Mucosa of stomach (tissue), 1 donor: Measurements from ENCODE around the gene PPP1R14C.
"Not testable (repeated sequence)": the region's sequence is repeated elsewhere in the genome, so short reads cannot be mapped to it uniquely, and the experiment has no call there.

Experiments
- H3K27me3 ChIP-seq: one replicate; pipeline ENCODE4 v1.7.0; 2013; ENCODE audit warnings: mild to moderate bottlenecking, low read length; ENCODE audit not compliant: control insufficient read depth, insufficient read depth
- H3K36me3 ChIP-seq: one replicate; pipeline ENCODE4 v1.7.0; 2013; ENCODE audit warnings: low read length; ENCODE audit not compliant: control insufficient read depth, insufficient read depth
- H3K4me1 ChIP-seq: one replicate; pipeline ENCODE4 v1.7.0; 2013; ENCODE audit warnings: mild to moderate bottlenecking, low read length; ENCODE audit not compliant: control insufficient read depth, insufficient read depth
- H3K4me3 ChIP-seq: one replicate; pipeline ENCODE4 v1.7.0; 2013; ENCODE audit warnings: low read length
- H3K9ac ChIP-seq: one replicate; pipeline ENCODE4 v1.7.0; 2013; ENCODE audit warnings: mild to moderate bottlenecking, low read length, moderate library complexity
- H3K9me3 ChIP-seq: one replicate; pipeline ENCODE4 v1.7.0; 2013; ENCODE audit warnings: mild to moderate bottlenecking, low read length, moderate library complexity; ENCODE audit not compliant: control insufficient read depth
- donor health status: Pancreatic carcinoma.

PPP1R14C gene

DNA sequence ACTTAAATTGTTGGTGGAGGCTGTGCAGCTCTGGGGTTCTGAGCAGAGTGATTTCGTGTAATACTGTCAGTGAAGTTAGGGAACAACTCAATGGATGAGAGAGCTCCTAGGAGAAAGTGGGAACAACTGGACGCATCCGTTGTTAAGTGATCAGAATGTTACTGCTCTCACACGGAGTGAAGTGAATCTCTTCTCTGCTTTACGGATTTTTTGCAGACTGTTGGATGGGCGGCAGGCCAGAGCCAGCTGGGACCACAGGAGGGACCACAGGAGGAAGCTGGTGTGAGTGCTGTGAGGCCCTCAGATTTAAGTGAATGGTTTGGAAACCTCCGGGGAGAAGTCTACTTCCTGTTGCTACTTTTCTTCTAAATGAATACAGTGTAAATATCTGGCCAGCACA, 23.7 kb upstream of the PPP1R14C start:
- H3K9me3 ChIP-seq: no peaks in the 10 kb centered on the region
- no peaks in the 10 kb centered on the region for H3K4me1 ChIP-seq
- no peak overlapping the region for H3K9ac ChIP-seq

GRCh38 chr6:150123645-150124044, 19.2 kb upstream of the PPP1R14C start:
- Histone ChIP-seq H3K4me1 (no peaks in the 10 kb centered on the region), H3K9me3 (no peaks in the 10 kb centered on the region), H3K27me3 (peaks cover 4% of the 10 kb centered on the region), H3K4me3 (no peak overlapping the region), H3K9ac (no peak overlapping the region), H3K36me3 (no peaks in the 10 kb centered on the region)

More for the DNA sequence above, 23.7 kb upstream of the PPP1R14C start:
- H3K4me3 ChIP-seq: no peak overlapping the region
- H3K27me3 ChIP-seq: no peaks in the 10 kb centered on the region
- H3K36me3 ChIP-seq: no peaks in the 10 kb centered on the region

DNA sequence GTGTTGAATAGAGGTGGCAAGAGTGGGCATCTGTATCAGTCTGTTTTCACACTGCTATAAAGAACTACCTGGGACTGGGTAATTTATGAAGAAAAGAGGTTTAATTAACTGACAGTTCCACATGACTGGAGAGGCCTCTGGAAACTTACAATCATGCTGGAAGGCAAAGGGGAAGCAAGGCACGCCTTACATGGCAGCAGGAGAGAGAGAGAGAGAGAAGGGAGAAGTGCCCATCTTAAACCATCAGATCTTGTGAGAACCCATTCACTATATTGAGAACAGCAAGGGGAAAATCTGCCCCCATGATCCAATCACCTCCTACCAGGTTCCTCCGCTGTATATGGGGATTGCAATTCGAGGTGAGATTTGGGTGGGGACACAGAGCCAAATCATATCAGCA, 18.6 kb upstream of the PPP1R14C start:
- peaks cover 4% of the 10 kb centered on the region for H3K27me3 ChIP-seq
- H3K9me3 ChIP-seq: no peaks in the 10 kb centered on the region
- H3K4me1 ChIP-seq: no peaks in the 10 kb centered on the region
- H3K36me3 ChIP-seq: no peaks in the 10 kb centered on the region
- H3K9ac ChIP-seq: no peak overlapping the region
- no peak overlapping the region for H3K4me3 ChIP-seq

- H3K9me3 ChIP-seq: no peaks in the 10 kb centered on the region
Observed at GRCh38 chr6:150126641-150127291, 16.1 kb upstream of the PPP1R14C start.

DNA sequence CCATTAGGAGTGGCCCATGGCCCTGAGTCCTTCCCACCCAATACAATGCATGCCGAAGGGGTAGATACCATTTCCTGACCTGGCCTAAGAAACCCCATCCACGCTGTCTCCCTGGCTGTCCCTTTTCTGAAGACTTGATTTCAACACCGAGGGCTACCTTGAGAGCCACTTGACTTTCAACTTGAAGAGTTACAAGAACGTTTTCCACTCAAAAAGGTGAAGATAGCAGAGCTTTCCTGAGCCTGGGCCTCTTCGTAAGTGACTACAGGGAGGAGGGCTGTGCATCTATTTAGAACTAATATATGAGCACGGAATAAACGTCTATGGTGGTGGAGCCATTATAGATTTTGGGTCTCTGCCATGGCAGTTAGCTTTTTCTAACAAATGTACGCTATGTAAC, 14.4 kb upstream of the PPP1R14C start:
- H3K4me1 ChIP-seq: no peaks in the 10 kb centered on the region
- no peaks in the 10 kb centered on the region for H3K36me3 ChIP-seq
- H3K9me3 ChIP-seq: no peaks in the 10 kb centered on the region
- H3K27me3 ChIP-seq: peaks cover 4% of the 10 kb centered on the region
- no peak overlapping the region for H3K9ac ChIP-seq
- no peak overlapping the region for H3K4me3 ChIP-seq

More at GRCh38 chr6:150126641-150127291, 16.1 kb upstream of the PPP1R14C start:
- Histone ChIP-seq H3K4me1 (no peaks in the 10 kb centered on the region), H3K27me3 (peaks cover 4% of the 10 kb centered on the region), H3K36me3 (no peaks in the 10 kb centered on the region), H3K4me3 (no peak overlapping the region), H3K9ac (no peak overlapping the region)

DNA sequence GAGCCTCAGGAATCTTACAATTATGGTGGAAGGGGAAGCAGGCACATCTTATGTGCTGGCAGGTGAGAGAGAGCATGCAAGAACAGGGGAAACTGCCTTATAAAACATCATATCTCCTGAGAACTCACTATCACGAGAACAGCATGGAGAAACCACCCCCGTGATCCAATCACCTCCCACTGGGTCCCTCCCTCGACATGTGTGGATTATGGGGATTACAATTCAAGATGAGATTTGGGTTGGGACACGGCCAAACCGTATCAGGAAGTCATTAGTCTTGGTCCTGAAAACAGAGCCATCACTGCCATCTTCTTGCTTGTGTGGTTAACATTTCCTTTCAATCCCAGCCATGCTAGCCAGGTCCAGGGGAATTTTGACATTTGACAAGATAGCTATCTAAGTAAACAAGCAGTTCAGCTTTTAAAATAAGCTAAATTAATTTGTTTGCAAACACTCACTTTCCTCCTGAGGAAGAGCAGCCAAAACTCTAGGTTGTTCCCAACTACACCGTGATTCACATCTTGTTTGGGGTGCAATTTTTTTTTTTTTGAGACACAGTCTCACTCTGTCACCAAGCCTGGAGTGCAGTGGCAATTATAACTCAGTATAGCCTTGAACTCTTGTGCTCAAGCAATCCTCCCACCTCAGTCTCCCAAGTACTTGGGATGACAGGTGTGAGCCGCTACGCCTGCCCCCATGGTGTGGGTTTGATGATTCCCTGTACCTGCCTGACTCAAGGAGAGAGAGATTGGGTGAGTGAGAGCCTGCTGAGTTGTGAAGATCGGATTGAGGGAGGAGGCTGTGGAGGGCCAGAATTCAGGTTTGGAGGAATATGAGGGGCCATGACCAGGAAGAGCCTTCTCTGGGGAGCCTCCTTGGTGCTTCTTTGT, 13.0 kb upstream of the PPP1R14C start:
- H3K9me3 ChIP-seq: no peaks in the 10 kb centered on the region
- no peak overlapping the region for H3K9ac ChIP-seq
- no peaks in the 10 kb centered on the region for H3K36me3 ChIP-seq
- peaks cover 4% of the 10 kb centered on the region for H3K27me3 ChIP-seq
- H3K4me1 ChIP-seq: no peaks in the 10 kb centered on the region
- no peak overlapping the region for H3K4me3 ChIP-seq

GRCh38 chr6:150133686-150134085, 9.2 kb upstream of the PPP1R14C start:
- Histone ChIP-seq H3K27me3 (peaks cover 10% of the 10 kb centered on the region), H3K4me1 (no peaks in the 10 kb centered on the region), H3K36me3 (no peaks in the 10 kb centered on the region), H3K9ac (no peak overlapping the region), H3K4me3 (no peak overlapping the region), H3K9me3 (no peaks in the 10 kb centered on the region)

DNA sequence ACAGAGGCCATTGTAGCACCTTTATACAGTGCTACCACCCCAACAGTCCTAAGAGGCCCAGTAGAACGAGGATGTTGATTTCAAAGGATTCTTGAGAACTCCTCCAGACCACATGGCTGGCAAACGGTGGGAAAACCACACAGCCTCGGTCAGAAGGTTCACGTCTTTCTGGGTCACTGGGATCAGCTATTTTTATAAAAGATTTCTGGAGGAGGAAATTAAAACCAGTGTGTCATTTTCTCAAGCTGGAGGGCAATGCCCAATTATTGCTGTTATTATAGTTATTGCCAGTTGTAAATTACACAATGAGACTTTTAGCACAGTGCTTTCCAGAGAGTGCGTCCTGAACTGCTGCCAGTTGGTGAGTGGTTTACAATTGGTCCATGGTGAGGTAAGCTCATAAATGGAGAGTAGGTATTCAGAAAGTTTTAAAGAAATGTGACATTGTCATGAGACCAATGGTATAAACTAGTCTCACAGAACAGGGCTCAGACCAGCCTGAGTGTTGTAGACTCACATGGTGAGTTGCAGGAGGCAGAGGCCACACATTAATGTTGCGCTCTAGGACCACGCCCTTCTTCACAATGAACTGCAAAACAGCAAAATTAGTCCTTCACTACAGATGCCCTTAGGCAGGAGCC, 8.4 kb upstream of the PPP1R14C start:
- no peaks in the 10 kb centered on the region for H3K9me3 ChIP-seq
- H3K4me1 ChIP-seq: no peaks in the 10 kb centered on the region
- H3K9ac ChIP-seq: no peak overlapping the region
- H3K4me3 ChIP-seq: no peak overlapping the region
- H3K36me3 ChIP-seq: no peaks in the 10 kb centered on the region
- peaks cover 10% of the 10 kb centered on the region for H3K27me3 ChIP-seq

DNA sequence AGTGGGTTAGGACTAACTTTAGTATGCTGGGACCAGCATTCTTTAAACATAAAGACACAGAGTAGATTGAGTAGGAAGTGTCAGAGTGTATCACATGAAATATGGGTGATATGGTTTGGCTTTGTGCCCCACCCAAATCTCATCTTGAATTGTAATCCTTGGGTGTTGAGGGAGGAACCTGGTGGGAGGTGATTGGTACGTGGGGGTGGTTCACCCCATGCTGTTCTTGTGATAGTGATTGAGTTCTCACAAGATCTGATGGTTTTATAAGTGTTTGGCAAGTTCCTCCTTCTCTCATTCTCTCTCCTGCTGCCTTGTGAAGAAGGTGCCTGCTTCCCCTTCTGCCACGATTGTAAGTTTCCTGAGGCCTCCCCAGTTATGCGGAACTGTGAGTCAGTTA, 5.1 kb upstream of the PPP1R14C start:
- H3K4me1 ChIP-seq, H3K9me3 ChIP-seq, H3K4me3 ChIP-seq, H3K36me3 ChIP-seq, H3K9ac ChIP-seq: not testable (repeated sequence)
- H3K27me3 ChIP-seq: peaks cover 37% of the 10 kb centered on the region

- H3K36me3 ChIP-seq: no peaks in the 10 kb centered on the region
- peaks cover 45% of the 10 kb centered on the region for H3K27me3 ChIP-seq
- H3K4me1 ChIP-seq: no peaks in the 10 kb centered on the region
- no peak overlapping the region for H3K4me3 ChIP-seq
- no peaks in the 10 kb centered on the region for H3K9me3 ChIP-seq
- no peak overlapping the region for H3K9ac ChIP-seq
Observed at GRCh38 chr6:150138638-150139037, 4.2 kb upstream of the PPP1R14C start.

DNA sequence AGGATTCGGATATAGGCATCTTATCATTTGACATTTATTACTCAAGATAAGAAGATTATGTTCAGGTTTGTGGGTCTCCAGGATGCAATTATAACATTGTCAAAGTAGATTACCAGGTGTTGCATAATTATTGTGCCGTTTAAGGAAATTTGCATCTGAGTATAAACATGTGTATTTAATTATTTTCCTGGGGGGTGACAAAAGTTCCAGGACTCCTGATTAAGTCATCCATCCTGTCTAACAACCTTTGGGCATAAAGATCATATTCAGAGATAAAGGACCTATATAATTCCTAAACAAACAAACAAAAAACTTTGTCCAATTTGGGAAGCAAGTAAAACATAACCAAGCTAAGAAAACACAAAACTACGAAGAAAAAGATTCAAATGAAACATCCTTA, 3.3 kb upstream of the PPP1R14C start:
- no peak overlapping the region for H3K4me3 ChIP-seq
- H3K9ac ChIP-seq: no peak overlapping the region
- H3K4me1 ChIP-seq: no peaks in the 10 kb centered on the region
- H3K27me3 ChIP-seq: peaks cover 54% of the 10 kb centered on the region
- no peaks in the 10 kb centered on the region for H3K9me3 ChIP-seq
- no peaks in the 10 kb centered on the region for H3K36me3 ChIP-seq
